Astrocyte (in vitro differentiated cells and primary cell): Measurements from ENCODE around the gene COL16A1. TPM values are rescaled to one million over a fixed set of nuclear protein-coding genes. Genes with fewer than 3 reads are reported as not detected.

Source experiments
- DNase-seq: peaks from one replicate; pipeline ENCODE4 v3.0.0-alpha.2; 2010; ENCODE audit warnings: low read depth
- FAIRE-seq: peaks from 2 replicates; lab custom pipeline; 2011; peaks lifted over from hg19 to GRCh38; lab: Jason Lieb, UNC
- H2AFZ ChIP-seq: 2 replicates; pipeline ENCODE4 v1.6.0; 2012; ENCODE audit warnings: low read depth, low read length, inconsistent platforms
- H3K27ac ChIP-seq: 2 replicates; pipeline ENCODE4 v1.5.1; 2011; ENCODE audit warnings: low read depth, low read length, inconsistent platforms
- H3K27me3 ChIP-seq: 2 replicates; pipeline ENCODE4 v1.6.0; 2011; ENCODE audit warnings: low read length, inconsistent platforms; ENCODE audit not compliant: insufficient read depth
- H3K36me3 ChIP-seq: 2 replicates; pipeline ENCODE4 v1.5.1; 2011; ENCODE audit warnings: low read length, inconsistent platforms; ENCODE audit not compliant: insufficient read depth
- H3K4me1 ChIP-seq: 2 replicates; pipeline ENCODE4 v1.5.1; 2011; ENCODE audit warnings: low read length, inconsistent platforms; ENCODE audit not compliant: insufficient read depth
- H3K4me2 ChIP-seq: 2 replicates; pipeline ENCODE4 v1.6.0; 2012; ENCODE audit warnings: low read length, inconsistent platforms
- H3K4me3 ChIP-seq: 2 replicates; pipeline ENCODE4 v1.5.1; 2011; ENCODE audit warnings: low read depth, mild to moderate bottlenecking, low read length, inconsistent platforms; ENCODE audit not compliant: insufficient read depth
- H3K79me2 ChIP-seq: 2 replicates; pipeline ENCODE4 v1.6.0; 2012; ENCODE audit warnings: mild to moderate bottlenecking, low read length, inconsistent platforms; ENCODE audit not compliant: insufficient read depth
- H3K9ac ChIP-seq: 2 replicates; pipeline ENCODE4 v1.6.0; 2012; ENCODE audit warnings: mild to moderate bottlenecking, low read length, inconsistent platforms
- H3K9me3 ChIP-seq: 2 replicates; pipeline ENCODE4 v1.5.1; 2012; ENCODE audit warnings: low read depth, mild to moderate bottlenecking, low read length, inconsistent platforms; ENCODE audit not compliant: insufficient read depth
- H4K20me1 ChIP-seq: 2 replicates; pipeline ENCODE4 v1.6.0; 2012; ENCODE audit warnings: low read length, inconsistent platforms; ENCODE audit not compliant: insufficient read depth
- H3K27ac Mint-ChIP-seq: one replicate; pipeline ENCODE4 v1.8.0; 2021; ENCODE audit warnings: mild to moderate bottlenecking, mixed read lengths; ENCODE audit not compliant: unreplicated experiment
- H3K27me3 Mint-ChIP-seq: one replicate; pipeline ENCODE4 v1.8.0; 2021; ENCODE audit warnings: low read depth, mixed read lengths; ENCODE audit not compliant: unreplicated experiment
- H3K36me3 Mint-ChIP-seq: one replicate; pipeline ENCODE4 v1.8.0; 2021; ENCODE audit warnings: low read depth, mixed read lengths; ENCODE audit not compliant: unreplicated experiment
- H3K4me1 Mint-ChIP-seq: one replicate; pipeline ENCODE4 v1.8.0; 2021; ENCODE audit warnings: low read depth, mixed read lengths; ENCODE audit not compliant: unreplicated experiment
- H3K4me3 Mint-ChIP-seq: one replicate; pipeline ENCODE4 v1.8.0; 2021; ENCODE audit warnings: mild to moderate bottlenecking, moderate library complexity, mixed read lengths; ENCODE audit not compliant: unreplicated experiment
- H3K9me3 Mint-ChIP-seq: one replicate; pipeline ENCODE4 v1.8.0; 2021; ENCODE audit warnings: mild to moderate bottlenecking, mixed read lengths; ENCODE audit not compliant: unreplicated experiment
- CTCF ChIP-seq: IDR thresholded peaks from 2 replicates; pipeline ENCODE4 v1.5.1; 2011; ENCODE audit warnings: low read depth, mild to moderate bottlenecking, inconsistent platforms, low read length, moderate library complexity; ENCODE audit not compliant: insufficient read depth
- EZH2 ChIP-seq: IDR thresholded peaks from 2 replicates; pipeline ENCODE4 v1.6.1; 2012; ENCODE audit warnings: mild to moderate bottlenecking, low read length, inconsistent platforms; ENCODE audit not compliant: insufficient read depth
- total RNA-seq: library from RNA; stranded (reverse); gene quantifications from 2 replicates; pipeline ENCODE4 v1.2.1, GENCODE V29; 2021

Gene COL16A1
- total RNA-seq, 1 donor from 2014 or later: 42.9 TPM

DNA sequence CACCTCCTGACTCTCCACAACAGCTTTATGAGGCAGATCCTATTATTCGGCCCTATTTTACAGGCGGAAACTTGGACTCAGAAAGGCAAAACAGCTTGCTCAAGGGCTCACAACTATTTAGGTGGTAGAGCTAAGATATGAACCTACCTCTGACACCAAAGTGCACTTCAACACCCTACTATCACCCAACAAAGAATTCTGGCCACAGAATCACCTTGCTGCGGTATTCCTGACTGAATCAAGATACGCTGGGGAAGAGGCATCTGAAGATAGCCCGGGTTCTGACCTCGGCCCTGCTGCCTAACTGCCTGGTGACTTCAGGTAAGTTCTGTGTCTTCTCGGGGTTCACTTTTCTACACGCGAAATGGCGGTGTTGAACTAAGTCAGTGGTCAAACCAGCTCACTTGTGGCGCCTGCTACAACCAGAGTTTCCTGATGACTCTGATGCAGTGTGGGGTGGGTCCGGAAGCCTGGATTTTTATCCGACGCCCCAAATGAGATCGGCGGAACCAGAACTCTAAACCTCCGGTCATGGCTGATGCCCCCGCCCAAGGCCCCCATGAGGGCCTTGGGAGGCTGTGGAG is 59.7 kb downstream of the COL16A1 start:
- H2AFZ ChIP-seq: peak overlapping the region; percentile 99
- peaks cover 53% of the 10 kb centered on the region for H3K79me2 ChIP-seq

GRCh38 chr1:31642897-31643296 is 60.9 kb downstream of the COL16A1 start:
- H3K36me3 Mint-ChIP-seq: peaks cover 2% of the 10 kb centered on the region
- H3K36me3 ChIP-seq: peaks cover 3% of the 10 kb centered on the region
- TF ChIP-seq EZH2: no peak
- no peak for TF ChIP-seq CTCF
- no peak overlapping the region for H3K27ac Mint-ChIP-seq
- no peak overlapping the region for H3K27ac ChIP-seq
- H3K79me2 ChIP-seq: peaks cover 65% of the 10 kb centered on the region
- DNase-seq (no peak), FAIRE-seq (no peak)
- H3K9ac ChIP-seq: no peak overlapping the region
- H3K4me3 Mint-ChIP-seq: peak overlapping the region; percentile 65
- peaks cover 20% of the 10 kb centered on the region for H3K4me1 Mint-ChIP-seq
- H3K9me3 Mint-ChIP-seq: no peaks in the 10 kb centered on the region
- no peaks in the 10 kb centered on the region for H3K9me3 ChIP-seq
- H4K20me1 ChIP-seq: peaks cover 38% of the 10 kb centered on the region
- no peak overlapping the region for H3K4me2 ChIP-seq
- H3K4me1 ChIP-seq: peaks cover 30% of the 10 kb centered on the region
- H3K4me3 ChIP-seq: no peak overlapping the region
- no peak overlapping the region for H2AFZ ChIP-seq
- H3K27me3 ChIP-seq: no peaks in the 10 kb centered on the region
- H3K27me3 Mint-ChIP-seq: no peaks in the 10 kb centered on the region

More for the DNA sequence above, 59.7 kb downstream of the COL16A1 start:
- H3K9ac ChIP-seq: peak overlapping the region; percentile 97
- no peaks in the 10 kb centered on the region for H3K27me3 Mint-ChIP-seq
- no peaks in the 10 kb centered on the region for H3K36me3 ChIP-seq
- peak overlapping the region; percentile 99 for H3K4me2 ChIP-seq
- no peaks in the 10 kb centered on the region for H3K36me3 Mint-ChIP-seq
- H3K4me1 ChIP-seq: peaks cover 36% of the 10 kb centered on the region
- peaks cover 26% of the 10 kb centered on the region for H4K20me1 ChIP-seq
- H3K27me3 ChIP-seq: no peaks in the 10 kb centered on the region
- H3K9me3 ChIP-seq: no peaks in the 10 kb centered on the region
- H3K27ac Mint-ChIP-seq: peak overlapping the region; percentile 100
- no peak for TF ChIP-seq EZH2
- no peak for TF ChIP-seq CTCF
- no peaks in the 10 kb centered on the region for H3K9me3 Mint-ChIP-seq
- H3K4me3 Mint-ChIP-seq: peak overlapping the region; percentile 97
- DNase-seq (no peak), FAIRE-seq (no peak)
- H3K27ac ChIP-seq: peak overlapping the region; percentile 98
- peaks cover 19% of the 10 kb centered on the region for H3K4me1 Mint-ChIP-seq
- H3K4me3 ChIP-seq: peak overlapping the region; percentile 88

GRCh38 chr1:31642366-31642765 is 61.5 kb downstream of the COL16A1 start:
- Histone ChIP-seq H3K4me1 (peaks cover 30% of the 10 kb centered on the region), H3K27ac (no peak overlapping the region), H3K9me3 (no peaks in the 10 kb centered on the region), H3K4me3 (no peak overlapping the region), H3K79me2 (peaks cover 70% of the 10 kb centered on the region), H4K20me1 (peaks cover 43% of the 10 kb centered on the region), H3K27me3 (no peaks in the 10 kb centered on the region), H3K36me3 (peaks cover 3% of the 10 kb centered on the region), H3K4me2 (no peak overlapping the region), H2AFZ (no peak overlapping the region), H3K9ac (no peak overlapping the region)
- DNase-seq (no peak), FAIRE-seq (no peak)
- Mint-ChIP-seq H3K27ac (peak overlapping the region; percentile 58), H3K9me3 (no peaks in the 10 kb centered on the region), H3K4me3 (peak overlapping the region; percentile 65), H3K4me1 (peaks cover 25% of the 10 kb centered on the region), H3K36me3 (peaks cover 2% of the 10 kb centered on the region), H3K27me3 (no peaks in the 10 kb centered on the region)
- no peak for TF ChIP-seq EZH2
- TF ChIP-seq CTCF: no peak
